ENCODE measurements around the gene ANKRD42. TPM values are rescaled to one million over a fixed set of nuclear protein-coding genes. Genes with fewer than 3 reads are reported as not detected.
A peak's percentile ranks its signal among the peaks of the same experiment; 100 is the strongest.

The ANKRD42 gene
- total RNA-seq, 1 experiment from 2014 or later = 5.4 TPM

- no TSS peak for BruUV-seq (replicated peaks)
- H4K20me1 ChIP-seq (ENCODE audit: insufficient read depth) = 0 out of 2 replicates have a peak, but pooled peaks cover 5% of the 10 kb centered on the region
- H3K4me1 ChIP-seq (ENCODE audit: control insufficient read depth in 1 of 2, insufficient read depth in 2 of 2, low read length in 2 of 2) = peaks cover 6% of the 10 kb centered on the region in 2 experiments; a peak in 3 of 4 replicates
- no peaks in the 10 kb centered on the region for H3K9me3 ChIP-seq (ENCODE audit: control insufficient read depth in 1 of 2, insufficient read depth in 1 of 2, low read depth in 1 of 2, low read length in 2 of 2)
- H3K27ac ChIP-seq (ENCODE audit: low read depth, low read length) = no peak overlapping the region
- DNase-seq (ENCODE audit: low read depth, low spot score) (no peak), ATAC-seq (peak; percentile 51)
- no peak overlapping the region for H2AFZ ChIP-seq (ENCODE audit: low read depth, low read length, poor library complexity, severe bottlenecking)
- ChIA-PET CTCF (no interaction called here), RAD21 (ENCODE audit: low non-redundant PET in 1 of 2, low total read pairs in 2 of 2, uncharacterized antibody in 2 of 2, unreplicated experiment in 2 of 2) (no interaction called here), POLR2A (interaction anchor here (1.3 kb wide), 1 partner anchor 31 kb away, joined by 4 read pairs; the partner anchor contains the start of gene PCF11)
- no peak overlapping the region for H3K9ac ChIP-seq (ENCODE audit: low read length)
- H3K4me3 ChIP-seq (replicated peaks in 1 of 2; ENCODE audit: low read depth in 1 of 2, low read length in 2 of 2) = no peak overlapping the region
- no peaks in the 10 kb centered on the region for H3K9me2 ChIP-seq (ENCODE audit: insufficient read depth)
- intact Hi-C loops (cut with micrococcal nuclease) = no loop called here
- TF ChIP-seq POLR2AphosphoS5 (IDR thresholded peaks at IDR 0.05; ENCODE audit: low read depth, low read length) = no peak; the same call in 1 of the 2 replicates
- TF ChIP-seq SP1 (IDR thresholded peaks at IDR 0.05; ENCODE audit: low read depth) = no peak
- TF ChIP-seq FOSL1 (IDR thresholded peaks at IDR 0.05; ENCODE audit: low read depth) = no peak
- TF ChIP-seq TCF7L2 (IDR thresholded peaks at IDR 0.05; ENCODE audit: borderline replicate concordance, extremely low read depth, insufficient read depth, insufficient read length) = no peak
- no peak for TF ChIP-seq RAD21 (IDR thresholded peaks at IDR 0.05; ENCODE audit: low read depth)
- no peak for TF ChIP-seq YY1 (IDR thresholded peaks at IDR 0.05; ENCODE audit: extremely low read depth, insufficient replicate concordance, low read depth, low read length)
- TF ChIP-seq ZNF274 (IDR thresholded peaks at IDR 0.05; ENCODE audit: low read depth, low read length) = no peak
- no peak for TF ChIP-seq JUND (IDR thresholded peaks at IDR 0.05)
- TF ChIP-seq EZH2phosphoT487 (IDR thresholded peaks at IDR 0.05; ENCODE audit: borderline replicate concordance) = no peak
- H3K79me2 ChIP-seq (ENCODE audit: insufficient read depth, low read length) = peaks cover 11% of the 10 kb centered on the region
- peaks cover 29 to 35% of the 10 kb centered on the region in 2 experiments for H3K36me3 ChIP-seq (ENCODE audit: control insufficient read depth in 1 of 2, insufficient read depth in 2 of 2, low read length in 2 of 2)
- H3K27me3 ChIP-seq (ENCODE audit: insufficient read depth, low read length) = no peaks in the 10 kb centered on the region
- H3K4me2 ChIP-seq (ENCODE audit: low read length) = no peak overlapping the region
Observed at GRCh38 chr11:83187465-83187864, 6.0 kb upstream of the ANKRD42 start.

GRCh38 chr11:83191491-83191890, 2.0 kb upstream of the ANKRD42 start:
- CTCF ChIA-PET = no interaction called here
- no TSS peak for BruUV-seq (replicated peaks)
- Histone ChIP-seq H3K4me1 (ENCODE audit: control insufficient read depth in 1 of 2, insufficient read depth in 2 of 2, low read length in 2 of 2) (peaks cover 12 to 19% of the 10 kb centered on the region in 2 experiments), H2AFZ (ENCODE audit: low read depth, low read length, poor library complexity, severe bottlenecking) (no peak overlapping the region), H3K27ac (ENCODE audit: low read depth, low read length) (no peak overlapping the region), H3K9me2 (ENCODE audit: insufficient read depth) (no peaks in the 10 kb centered on the region), H3K79me2 (ENCODE audit: insufficient read depth, low read length) (peaks cover 21% of the 10 kb centered on the region), H3K27me3 (ENCODE audit: insufficient read depth, low read length) (no peaks in the 10 kb centered on the region), H3K4me3 (replicated peaks in 1 of 2; ENCODE audit: low read depth in 1 of 2, low read length in 2 of 2) (no peak overlapping the region), H3K9me3 (ENCODE audit: control insufficient read depth in 1 of 2, insufficient read depth in 1 of 2, low read depth in 1 of 2, low read length in 2 of 2) (no peaks in the 10 kb centered on the region), H3K9ac (ENCODE audit: low read length) (no peak overlapping the region), H3K36me3 (ENCODE audit: control insufficient read depth in 1 of 2, insufficient read depth in 2 of 2, low read length in 2 of 2) (peaks cover 9 to 14% of the 10 kb centered on the region in 2 experiments; a peak in 3 of 4 replicates), H4K20me1 (ENCODE audit: insufficient read depth) (no peaks in the 10 kb centered on the region), H3K4me2 (ENCODE audit: low read length) (no peak overlapping the region)
- ATAC-seq = no peak
- RAD21 ChIA-PET (ENCODE audit: low non-redundant PET in 1 of 2, low total read pairs in 2 of 2, uncharacterized antibody in 2 of 2, unreplicated experiment in 2 of 2) = no interaction called here
- intact Hi-C loops (cut with micrococcal nuclease) = loop anchor here (5.0 kb wide), 1 partner anchor 34 kb away; the partner anchor contains the start of gene PCF11
- no peak for DNase-seq (ENCODE audit: low read depth, low spot score)
- no peak for TF ChIP-seq CEBPB (IDR thresholded peaks at IDR 0.05; ENCODE audit: low read depth)
- POLR2A ChIA-PET = no interaction called here

All from HCT116 (cell line).